Fibroblast of pulmonary artery (primary cell): ENCODE results near the gene FOXD2.

Experiments
- DNase-seq: peaks from one replicate; pipeline ENCODE4 v3.0.0-alpha.2; 2010; ENCODE audit warnings: low read depth
- H3K4me3 ChIP-seq: replicated peaks from 2 replicates; pipeline ENCODE4 v1.5.1; 2011; ENCODE audit warnings: low read depth, mild to moderate bottlenecking, control low read depth, low read length, moderate library complexity
- CTCF ChIP-seq: IDR thresholded peaks from 2 replicates; pipeline ENCODE4 v1.5.1; 2011; ENCODE audit warnings: mild to moderate bottlenecking, control low read depth, low read length, inconsistent platforms; ENCODE audit errors: missing control alignments

Gene FOXD2

GRCh38 chr1:47478090-47478489, 40.2 kb downstream of the FOXD2 start:
- no peak for DNase-seq
- TF ChIP-seq CTCF: no peak
- H3K4me3 ChIP-seq: no peak overlapping the region

- no peak for TF ChIP-seq CTCF
- H3K4me3 ChIP-seq: no peak overlapping the region
- no peak for DNase-seq
These were observed 41.8 kb downstream of the FOXD2 start for GRCh38 chr1:47479664-47480063.

- DNase-seq: no peak
- H3K4me3 ChIP-seq: no peak overlapping the region
- no peak for TF ChIP-seq CTCF
These were observed 44.1 kb downstream of the FOXD2 start for GRCh38 chr1:47481936-47482335.

- no peak overlapping the region for H3K4me3 ChIP-seq
- no peak for DNase-seq
- TF ChIP-seq CTCF: no peak
These were observed 44.9 kb downstream of the FOXD2 start for GRCh38 chr1:47482786-47483185.

GRCh38 chr1:47483651-47484050, 45.8 kb downstream of the FOXD2 start:
- TF ChIP-seq CTCF: no peak
- DNase-seq: no peak
- no peak overlapping the region for H3K4me3 ChIP-seq

- H3K4me3 ChIP-seq: no peak overlapping the region
- no peak for TF ChIP-seq CTCF
- no peak for DNase-seq
These were observed 48.0 kb downstream of the FOXD2 start for GRCh38 chr1:47485817-47486216.

GRCh38 chr1:47487332-47487731, 49.5 kb downstream of the FOXD2 start:
- TF ChIP-seq CTCF: no peak
- no peak for DNase-seq
- H3K4me3 ChIP-seq: no peak overlapping the region
